A549 (cell line): Measurements from ENCODE around the gene IGSF3.

Experiments
- CTCF ChIP-seq: fragments of >200 bp; sonication (Bioruptor Twin); formaldehyde crosslinking; IDR thresholded peaks from 3 replicates; pipeline ENCODE4 v1.5.1; 2016
- ELK1 ChIP-seq: fragments of 150-350 bp; IDR thresholded peaks from 2 replicates; pipeline ENCODE4 v1.6.1; 2014; ENCODE audit warnings: low read depth, mild to moderate bottlenecking, low read length
- EP300 ChIP-seq, 2 experiments: fragments of >200 bp; sonication (Bioruptor Twin); formaldehyde crosslinking; IDR thresholded peaks; 2 replicates in 1 of 2; 3 replicates in 1 of 2; pipeline ENCODE4 v1.6.1; 2016 to 2017
- KDM1A ChIP-seq: fragments of 200-600 bp; sonication (generic); IDR thresholded peaks from 2 replicates; pipeline ENCODE4 v1.6.1; 2016; ENCODE audit warnings: low read depth, mild to moderate bottlenecking
- POLR2A ChIP-seq: IDR thresholded peaks from 2 replicates; pipeline ENCODE4 v1.6.1; 2012; ENCODE audit warnings: mild to moderate bottlenecking, low read length
- POLR2AphosphoS2 ChIP-seq: conservative IDR thresholded peaks from 2 replicates; pipeline ENCODE4 v1.6.1; 2012; ENCODE audit warnings: low read length, improper control_type of control experiment, inconsistent platforms

GRCh38 chr1:116573431-116574095, 94.0 kb downstream of the IGSF3 start:
- no peak for TF ChIP-seq POLR2AphosphoS2
- TF ChIP-seq KDM1A = no peak
- TF ChIP-seq CTCF = no peak
- TF ChIP-seq ELK1 = no peak
- no peak for TF ChIP-seq EP300 (IDR thresholded peaks at IDR 0.05)
- TF ChIP-seq POLR2A = no peak
